A673 (cell line): Measurements from ENCODE around the gene SHANK3.

Experiments
- CTCF ChIP-seq: fragments of 300-800, 200-600 bp; sonication (generic); conservative IDR thresholded peaks from 2 replicates; pipeline ENCODE4 v1.5.1; 2017; ENCODE audit warnings: low read depth, mild to moderate bottlenecking, antibody characterized with exemption, low read length, moderate library complexity, mixed read lengths
- EZH2 ChIP-seq: fragments of 200-600 bp; sonication (generic); IDR thresholded peaks from 2 replicates; pipeline ENCODE4 v1.6.1; 2017; ENCODE audit warnings: borderline replicate concordance, low read depth, mild to moderate bottlenecking, mixed read lengths, antibody characterized with exemption, low read length; ENCODE audit not compliant: poor library complexity, severe bottlenecking

- TF ChIP-seq EZH2, result no peak
- peak; percentile 22; the same call in 1 of the 2 replicates for TF ChIP-seq CTCF
These were observed 30.7 kb upstream of the SHANK3 start for GRCh38 chr22:50641696-50642607.
